IMR-90 (cell line): ENCODE results near the gene PIMREG. TPM values are rescaled to one million over a fixed set of nuclear protein-coding genes. Genes with fewer than 3 reads are reported as not detected.

Experiments used
- ATAC-seq: fragments of 200-7000 bp; cut with Tn5 transposase; 2 replicates; pipeline ENCODE4 v1.9.1; 2020; ENCODE audit warnings: low read depth, mild to moderate bottlenecking, moderate library complexity
- BruUV-seq: library from RNA; stranded (reverse); fragments of 400-500 nt; replicated peaks from 2 replicates; lab custom pipeline; 2021; lab: Mats Ljungman, UMichigan
- CTCF ChIA-PET: fragments of 300-600 bp; formaldehyde crosslinking; extraction: SDS; loops from one replicate; lab custom pipeline; 2021; ENCODE audit warnings: antibody characterized with exemption; lab: Yijun Ruan, JAX
- POLR2A ChIA-PET: fragments of 300-600 bp; sonication (Branson Sonifier 250); formaldehyde crosslinking; loops from one replicate; lab custom pipeline; 2022; ENCODE audit warnings: antibody characterized with exemption; ENCODE audit not compliant: unreplicated experiment; lab: Charles Lee
- DNase-seq: peaks from one replicate; pipeline ENCODE4 v3.0.0; 2013
- H2AFZ ChIP-seq: replicated peaks from 2 replicates; pipeline ENCODE3; 2013; ENCODE audit warnings: low read length, mild to moderate bottlenecking; ENCODE audit not compliant: poor library complexity
- H2AK5ac ChIP-seq: 2 replicates; pipeline ENCODE4 v1.6.1; 2013; ENCODE audit warnings: low read depth, low read length, inconsistent platforms
- H2AK9ac ChIP-seq: replicated peaks from 2 replicates; pipeline ENCODE3; 2013; ENCODE audit warnings: mild to moderate bottlenecking, low read depth, low read length, moderate library complexity; ENCODE audit not compliant: poor library complexity
- H2BK120ac ChIP-seq: 2 replicates; pipeline ENCODE4 v1.6.1; 2013; ENCODE audit warnings: low read depth, low read length, inconsistent platforms
- H2BK15ac ChIP-seq: 3 replicates; pipeline ENCODE4 v1.6.1; 2013; ENCODE audit warnings: low read depth, low read length, inconsistent platforms
- H2BK20ac ChIP-seq: 2 replicates; pipeline ENCODE4 v1.6.1; 2013; ENCODE audit warnings: low read depth, mild to moderate bottlenecking, inconsistent platforms, low read length, moderate library complexity
- H2BK5ac ChIP-seq: 2 replicates; pipeline ENCODE4 v1.6.1; 2013; ENCODE audit warnings: mild to moderate bottlenecking, low read depth, low read length, inconsistent platforms; ENCODE audit not compliant: poor library complexity, severe bottlenecking
- H3K14ac ChIP-seq: replicated peaks from 2 replicates; pipeline ENCODE4 v1.6.1; 2013; ENCODE audit warnings: low read depth, low read length, inconsistent platforms
- H3K18ac ChIP-seq: 2 replicates; pipeline ENCODE4 v1.6.1; 2013; ENCODE audit warnings: low read depth, low read length, control low read depth
- H3K23ac ChIP-seq: 2 replicates; pipeline ENCODE4 v1.6.1; 2013; ENCODE audit warnings: low read depth, low read length, inconsistent platforms
- H3K27ac ChIP-seq: 2 replicates; pipeline ENCODE4 v1.5.1; 2013; ENCODE audit warnings: mild to moderate bottlenecking, control low read depth, low read length; ENCODE audit not compliant: insufficient read depth
- H3K27me3 ChIP-seq: 2 replicates; pipeline ENCODE4 v1.6.1; 2013; ENCODE audit warnings: low read length; ENCODE audit not compliant: control insufficient read depth, insufficient read depth
- H3K36me3 ChIP-seq: 2 replicates; pipeline ENCODE4 v1.6.1; 2013; ENCODE audit warnings: low read length, mixed read lengths; ENCODE audit not compliant: control insufficient read depth, insufficient read depth
- H3K4ac ChIP-seq: 2 replicates; pipeline ENCODE4 v1.6.1; 2013; ENCODE audit warnings: low read depth, low read length, inconsistent platforms
- H3K4me1 ChIP-seq: 2 replicates; pipeline ENCODE4 v1.6.1; 2013; ENCODE audit warnings: low read length, mixed read lengths; ENCODE audit not compliant: control insufficient read depth, insufficient read depth
- H3K4me2 ChIP-seq: 2 replicates; pipeline ENCODE4 v1.6.1; 2013; ENCODE audit warnings: low read depth, mild to moderate bottlenecking, control low read depth, low read length, moderate library complexity
- H3K4me3 ChIP-seq: 2 replicates; pipeline ENCODE4 v1.5.1; 2013; ENCODE audit warnings: low read depth, mild to moderate bottlenecking, control low read depth, low read length, moderate library complexity; ENCODE audit not compliant: insufficient read depth
- H3K56ac ChIP-seq: 2 replicates; pipeline ENCODE4 v1.6.1; 2013; ENCODE audit warnings: low read length, inconsistent platforms; ENCODE audit not compliant: insufficient read depth; ENCODE audit errors: extremely low read depth
- H3K79me1 ChIP-seq, 2 experiments: 2 replicates each; pipeline ENCODE4 v1.6.1; 2013; ENCODE audit warnings: low read length in 2 of 2, inconsistent platforms in 1 of 2, low read depth in 1 of 2
- H3K9ac ChIP-seq: 2 replicates; pipeline ENCODE4 v1.6.1; 2013; ENCODE audit warnings: low read depth, low read length, control low read depth
- H3K9me1 ChIP-seq: 2 replicates; pipeline ENCODE4 v1.6.1; 2013; ENCODE audit warnings: low read length, inconsistent platforms; ENCODE audit not compliant: insufficient read depth
- H3K9me3 ChIP-seq: 2 replicates; pipeline ENCODE4 v1.6.1; 2013; ENCODE audit warnings: low read length; ENCODE audit not compliant: control insufficient read depth, insufficient read depth
- H4K20me1 ChIP-seq: 2 replicates; pipeline ENCODE4 v1.6.1; 2013; ENCODE audit warnings: low read length, inconsistent platforms; ENCODE audit not compliant: insufficient read depth
- H4K5ac ChIP-seq: 2 replicates; pipeline ENCODE4 v1.6.1; 2013; ENCODE audit warnings: mild to moderate bottlenecking, low read depth, low read length, control low read depth
- H4K8ac ChIP-seq, 2 experiments: 2 replicates each; pipeline ENCODE4 v1.6.1; 2013; ENCODE audit warnings: low read depth in 2 of 2, low read length in 2 of 2, control low read depth in 1 of 2, inconsistent platforms in 1 of 2
- H4K91ac ChIP-seq: 2 replicates; pipeline ENCODE4 v1.6.1; 2013; ENCODE audit warnings: low read depth, low read length, inconsistent platforms; ENCODE audit not compliant: insufficient read depth
- BHLHE40 ChIP-seq: fragments of 150-350 bp; IDR thresholded peaks from 2 replicates; pipeline ENCODE4 v1.6.1; 2016; ENCODE audit warnings: mild to moderate bottlenecking, low read depth, low read length
- FOS ChIP-seq: fragments of 150-350 bp; IDR thresholded peaks from 2 replicates; pipeline ENCODE4 v1.6.1; 2016; ENCODE audit warnings: low read depth, low read length
- POLR2A ChIP-seq: IDR thresholded peaks from 2 replicates; pipeline ENCODE4 v1.6.1; 2012; ENCODE audit warnings: mild to moderate bottlenecking, low read depth, low read length
- RAD21 ChIP-seq: IDR thresholded peaks from 2 replicates; pipeline ENCODE4 v1.6.1; 2012; ENCODE audit warnings: low read length, improper control_type of control experiment
- SMC3 ChIP-seq: fragments of 150-350 bp; IDR thresholded peaks from 2 replicates; pipeline ENCODE4 v1.6.1; 2016; ENCODE audit warnings: low read depth, mild to moderate bottlenecking, antibody characterized with exemption, low read length, moderate library complexity
- WGBS, 2 experiments: methylation state at CpG; one replicate each; pipeline versions ENCODE4 v1.1.5 to v1.1.7; 2013; ENCODE audit warnings: missing lambda C conversion rate in 2 of 2; ENCODE audit not compliant: insufficient read length in 1 of 2; ENCODE audit errors: extremely low coverage in 2 of 2; 5-methylcytosine and 5-hydroxymethylcytosine counted together
- dilution Hi-C: fragments of 300-500 bp; cut with HindIII; formaldehyde crosslinking; loops from one replicate; pipeline ENCODE4 v1.14.3; 2018; ENCODE audit warnings: low sequenced_read_pairs; ENCODE audit not compliant: unreplicated experiment
- in situ Hi-C: fragments of 300-500 bp; cut with MboI; formaldehyde crosslinking; loops from 3 replicates; pipeline ENCODE4 v1.14.3; 2019; ENCODE audit warnings: low sequenced_read_pairs, inconsistent platforms, mixed read lengths
- intact Hi-C: fragments of 100-400 bp; cut with micrococcal nuclease; formaldehyde crosslinking; loops from 2 replicates; pipeline ENCODE4 v1.10.0; 2022
- polyA plus RNA-seq, 3 experiments: library from polyadenylated mRNA; depleted of rRNA; stranded (reverse); fragments of >200 nt; gene quantifications; 2 replicates each; pipeline ENCODE4 v1.2.3, GENCODE V29; 2012; ENCODE audit warnings: low replicate concordance in 1 of 3
- total RNA-seq: library from RNA; depleted of rRNA; stranded (reverse); fragments of >200 nt; gene quantifications from 2 replicates; pipeline ENCODE4 v1.2.3, GENCODE V29; 2012

The PIMREG gene
- total and polyA plus RNA-seq, 2 of the 4 experiments (the other 2 are of a cell fraction) = 21.5 to 25.9 TPM

DNA sequence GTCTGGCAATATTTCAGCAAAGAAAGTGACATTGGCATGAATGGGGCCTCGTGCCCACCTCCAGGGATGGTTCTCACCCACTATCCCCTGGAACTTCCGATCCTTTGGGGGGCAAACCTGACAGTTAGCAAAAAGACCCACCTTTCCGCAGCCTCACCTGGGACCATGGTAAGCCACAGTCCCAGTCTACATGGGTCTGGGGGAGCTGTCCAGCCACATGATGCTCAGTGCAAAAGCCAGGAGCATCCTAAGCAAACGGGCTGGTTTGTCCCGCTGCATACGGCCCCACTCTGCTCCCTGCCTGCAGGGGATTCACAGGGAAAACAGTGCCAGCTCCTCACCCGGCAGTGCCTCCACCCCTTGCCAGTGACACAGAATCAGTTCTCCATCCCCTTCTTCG lies 28.6 kb upstream of the PIMREG start:
- CTCF ChIA-PET = no interaction called here
- H3K36me3 ChIP-seq = no peaks in the 10 kb centered on the region
- no peak for ATAC-seq
- no peak overlapping the region for H3K4ac ChIP-seq
- H4K8ac ChIP-seq = no peak overlapping the region
- H2AFZ ChIP-seq = no peak overlapping the region
- H4K91ac ChIP-seq = no peak overlapping the region
- H3K56ac ChIP-seq = no peak overlapping the region
- no peaks in the 10 kb centered on the region for H3K79me1 ChIP-seq
- no peak overlapping the region for H2AK9ac ChIP-seq
- no peak overlapping the region for H3K9ac ChIP-seq
- no TSS peak for BruUV-seq
- TF ChIP-seq BHLHE40 (no peak), RAD21 (no peak), SMC3 (no peak), FOS (no peak), POLR2A (no peak)
- H3K23ac ChIP-seq = no peak overlapping the region
- no peak overlapping the region for H2BK20ac ChIP-seq
- H3K14ac ChIP-seq = no peak overlapping the region
- no peak overlapping the region for H2BK15ac ChIP-seq
- no peaks in the 10 kb centered on the region for H3K4me1 ChIP-seq
- H3K9me1 ChIP-seq = no peaks in the 10 kb centered on the region
- no peak overlapping the region for H2BK120ac ChIP-seq
- POLR2A ChIA-PET = no interaction called here
- no peak overlapping the region for H2AK5ac ChIP-seq
- no peak for DNase-seq
- in situ Hi-C loops = loop anchor here (10.0 to 25.0 kb wide), 2 partner anchors 228 to 711 kb away; no protein-coding TSS in a partner anchor
- 58% methylated on average over 2 of the region's 8 CpGs; no CpG with 5 or more reads in 1 of the 2 experiments for WGBS, 2 experiments
- no peak overlapping the region for H4K5ac ChIP-seq
- dilution Hi-C loops = no loop called here
- intact Hi-C loops = loop anchor here (10.0 kb wide), 1 partner anchor 581 kb away; no protein-coding TSS in a partner anchor
- H3K4me2 ChIP-seq = no peak overlapping the region
- H2BK5ac ChIP-seq = no peak overlapping the region
- no peaks in the 10 kb centered on the region for H4K20me1 ChIP-seq
- no peak overlapping the region for H3K4me3 ChIP-seq
- H3K18ac ChIP-seq = no peak overlapping the region
- peaks cover 16% of the 10 kb centered on the region for H3K27me3 ChIP-seq
- no peak overlapping the region for H3K27ac ChIP-seq
- H3K9me3 ChIP-seq = no peaks in the 10 kb centered on the region
